ENCODE measurements around the gene TBL1X.

Gene TBL1X

GRCh38 chrX:9609499-9609898 is 144.6 kb downstream of the TBL1X start:
- H3K4me3 ChIP-seq: no peak overlapping the region
- no peak overlapping the region for H3K27ac ChIP-seq

GRCh38 chrX:9609987-9610386 is 145.1 kb downstream of the TBL1X start:
- no peak overlapping the region for H3K27ac ChIP-seq

GRCh38 chrX:9610771-9611392 is 146.0 kb downstream of the TBL1X start:
- no peak overlapping the region for H3K4me3 ChIP-seq

More at GRCh38 chrX:9609987-9610386, 145.1 kb downstream of the TBL1X start:
- H3K4me3 ChIP-seq: no peak overlapping the region

GRCh38 chrX:9611436-9612145 is 146.7 kb downstream of the TBL1X start:
- Histone ChIP-seq H3K4me3 (no peak overlapping the region), H3K27ac (no peak overlapping the region)

More at GRCh38 chrX:9610771-9611392, 146.0 kb downstream of the TBL1X start:
- no peak overlapping the region for H3K27ac ChIP-seq

GRCh38 chrX:9612146-9612505 is 147.3 kb downstream of the TBL1X start:
- no peak overlapping the region for H3K4me3 ChIP-seq
- no peak overlapping the region for H3K27ac ChIP-seq

- no peak overlapping the region for H3K4me3 ChIP-seq
Observed at GRCh38 chrX:9614016-9614415, 149.2 kb downstream of the TBL1X start.

GRCh38 chrX:9619133-9619532 is 154.3 kb downstream of the TBL1X start:
- no peak overlapping the region for H3K4me3 ChIP-seq
- H3K27ac ChIP-seq: no peak overlapping the region

More at GRCh38 chrX:9614016-9614415, 149.2 kb downstream of the TBL1X start:
- no peak overlapping the region for H3K27ac ChIP-seq

GRCh38 chrX:9619581-9619980 is 154.7 kb downstream of the TBL1X start:
- Histone ChIP-seq H3K27ac (no peak overlapping the region), H3K4me3 (no peak overlapping the region)

- Histone ChIP-seq H3K27ac (no peak overlapping the region), H3K4me3 (no peak overlapping the region)
Observed at GRCh38 chrX:9622128-9622527, 157.3 kb downstream of the TBL1X start.

- Histone ChIP-seq H3K27ac (no peak overlapping the region), H3K4me3 (no peak overlapping the region)
Observed at GRCh38 chrX:9626379-9626778, 161.5 kb downstream of the TBL1X start.

- Histone ChIP-seq H3K4me3 (no peak overlapping the region), H3K27ac (no peak overlapping the region)
Observed at GRCh38 chrX:9627922-9628321, 163.1 kb downstream of the TBL1X start.

GRCh38 chrX:9628779-9629493 is 164.1 kb downstream of the TBL1X start:
- Histone ChIP-seq H3K4me3 (no peak overlapping the region), H3K27ac (no peak overlapping the region)

- Histone ChIP-seq H3K4me3 (no peak overlapping the region), H3K27ac (no peak overlapping the region)
Observed at GRCh38 chrX:9634551-9634950, 169.7 kb downstream of the TBL1X start.

- H3K27ac ChIP-seq: no peak overlapping the region
Observed at GRCh38 chrX:9635368-9635767, 170.5 kb downstream of the TBL1X start.

GRCh38 chrX:9635803-9636202 is 170.9 kb downstream of the TBL1X start:
- Histone ChIP-seq H3K4me3 (no peak overlapping the region), H3K27ac (no peak overlapping the region)

More at GRCh38 chrX:9635368-9635767, 170.5 kb downstream of the TBL1X start:
- no peak overlapping the region for H3K4me3 ChIP-seq

- no peak overlapping the region for H3K4me3 ChIP-seq
- H3K27ac ChIP-seq: no peak overlapping the region
Observed at GRCh38 chrX:9638871-9639270, 174.0 kb downstream of the TBL1X start.

- H3K4me3 ChIP-seq: no peak overlapping the region
- H3K27ac ChIP-seq: no peak overlapping the region
Observed at GRCh38 chrX:9642270-9642995, 177.6 kb downstream of the TBL1X start.

GRCh38 chrX:9643807-9644206 is 178.9 kb downstream of the TBL1X start:
- Histone ChIP-seq H3K27ac (no peak overlapping the region), H3K4me3 (no peak overlapping the region)

GRCh38 chrX:9644335-9644734 is 179.5 kb downstream of the TBL1X start:
- no peak overlapping the region for H3K27ac ChIP-seq
- no peak overlapping the region for H3K4me3 ChIP-seq

- no peak overlapping the region for H3K27ac ChIP-seq
- H3K4me3 ChIP-seq: no peak overlapping the region
Observed at GRCh38 chrX:9646471-9647224, 181.8 kb downstream of the TBL1X start.
